Stimulated activated CD8-positive, alpha-beta memory T cell treated with anti-CD3 and anti-CD28 coated beads, Interleukin-12 subunit alpha, Interleukin-12 subunit beta, amount 100 ng/mL, for 4 hours (primary cell): ENCODE measurements around the gene TAPT1.

Source experiments
- DNase-seq: peaks from one replicate; pipeline ENCODE4 v3.0.0-alpha.2; 2020; ENCODE audit warnings: low read depth

TAPT1 gene

DNA sequence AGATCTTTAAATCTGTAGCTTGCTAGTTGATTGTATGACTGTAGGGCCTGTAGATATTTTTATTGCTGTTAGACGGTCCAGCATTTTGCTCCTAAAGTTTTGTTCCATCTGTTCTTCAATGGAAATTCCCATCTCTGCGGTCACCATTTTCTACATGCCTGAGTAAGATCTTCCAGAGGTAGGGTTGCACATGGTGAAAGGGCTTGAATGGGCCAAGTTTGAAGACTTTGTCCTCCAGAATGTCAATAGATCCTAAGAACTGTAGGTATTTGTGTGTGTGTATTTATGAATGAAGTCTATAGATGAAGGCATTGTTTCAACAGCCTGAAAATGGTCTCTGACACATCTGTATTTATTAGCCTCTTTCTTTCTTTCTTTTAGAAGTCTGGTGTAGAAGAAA lies 22.3 kb upstream of the TAPT1 start:
- DNase-seq: no peak

DNA sequence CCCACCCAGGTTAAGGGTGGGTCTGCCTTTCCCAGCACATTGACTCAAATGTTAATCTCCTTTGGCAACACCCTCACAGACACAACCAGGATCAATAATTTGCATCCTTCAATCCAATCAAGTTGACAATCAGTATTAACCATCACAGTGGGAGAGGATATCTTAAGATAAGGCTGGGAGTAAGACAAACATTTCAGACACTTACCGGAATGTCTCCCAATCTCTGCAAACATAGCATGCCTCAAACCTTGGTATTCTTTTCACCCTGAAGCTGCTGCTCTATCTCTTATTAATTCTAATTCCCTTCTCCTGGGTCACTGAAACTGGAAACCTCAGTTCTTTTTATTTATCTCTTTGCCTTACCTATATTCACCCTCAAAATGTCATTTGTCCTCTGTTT lies 19.0 kb upstream of the TAPT1 start:
- no peak for DNase-seq

- DNase-seq: no peak
These were observed 17.0 kb upstream of the TAPT1 start for GRCh38 chr4:16243285-16243684.

GRCh38 chr4:16240300-16240699 lies 14.0 kb upstream of the TAPT1 start:
- no peak for DNase-seq

GRCh38 chr4:16239086-16239485 lies 12.8 kb upstream of the TAPT1 start:
- DNase-seq: no peak

GRCh38 chr4:16238327-16238726 lies 12.1 kb upstream of the TAPT1 start:
- DNase-seq: no peak

DNA sequence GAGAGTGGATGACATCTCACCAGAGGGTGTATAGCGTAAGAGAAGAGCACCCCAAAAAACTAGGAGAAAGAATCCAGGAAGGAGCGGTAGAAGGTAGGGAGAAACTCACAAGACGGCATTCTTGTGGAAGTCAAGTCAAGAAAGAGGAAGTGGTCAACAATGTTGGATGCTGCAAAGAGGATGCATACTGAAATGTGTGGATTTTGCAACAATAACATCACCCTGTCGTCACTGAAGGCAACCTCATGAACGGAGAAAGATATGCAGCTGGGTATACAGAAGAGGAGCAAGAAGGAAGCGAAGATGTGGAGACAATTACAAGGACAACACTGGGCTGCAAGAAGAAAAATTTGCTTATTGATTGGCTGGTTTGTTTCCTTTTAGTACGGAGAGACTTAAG lies 11.4 kb upstream of the TAPT1 start:
- DNase-seq: no peak

GRCh38 chr4:16236402-16237023 lies 10.2 kb upstream of the TAPT1 start:
- DNase-seq: no peak

GRCh38 chr4:16235209-16235608 lies 8.9 kb upstream of the TAPT1 start:
- no peak for DNase-seq

GRCh38 chr4:16233569-16234177 lies 7.4 kb upstream of the TAPT1 start:
- DNase-seq: no peak

DNA sequence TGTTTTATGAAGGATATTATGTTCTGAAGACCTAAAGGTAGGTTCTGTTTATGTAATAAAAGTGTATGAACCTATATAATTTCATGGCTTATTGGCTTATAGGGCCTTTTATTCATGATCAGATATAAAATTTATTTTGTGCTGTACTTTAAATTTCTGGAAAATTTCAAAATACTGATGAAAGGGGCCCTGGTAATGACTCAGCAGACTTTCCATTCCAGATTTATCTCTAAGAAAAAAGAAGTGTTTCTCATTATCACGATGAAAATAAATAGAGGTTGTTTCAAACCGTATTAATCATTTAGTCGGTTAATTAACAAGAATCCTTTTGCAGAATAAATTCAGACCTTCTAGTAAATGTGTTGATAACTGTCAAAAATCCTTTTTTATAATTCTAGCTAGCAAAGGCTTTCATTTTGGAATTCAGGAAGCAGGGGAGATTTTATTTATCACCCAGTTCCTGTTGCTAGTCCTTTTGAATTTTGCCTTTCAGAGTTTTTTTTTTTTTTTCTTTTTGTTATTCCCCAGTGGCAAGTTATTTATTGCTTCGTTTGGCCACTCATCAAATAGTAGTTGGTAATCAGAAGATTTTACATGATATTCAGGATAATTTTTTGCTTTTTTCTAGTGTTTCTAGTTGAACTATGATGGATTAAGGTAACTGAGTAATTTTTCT lies 5.4 kb upstream of the TAPT1 start:
- no peak for DNase-seq

- DNase-seq: no peak
These were observed 4.0 kb upstream of the TAPT1 start for GRCh38 chr4:16230308-16230707.

DNA sequence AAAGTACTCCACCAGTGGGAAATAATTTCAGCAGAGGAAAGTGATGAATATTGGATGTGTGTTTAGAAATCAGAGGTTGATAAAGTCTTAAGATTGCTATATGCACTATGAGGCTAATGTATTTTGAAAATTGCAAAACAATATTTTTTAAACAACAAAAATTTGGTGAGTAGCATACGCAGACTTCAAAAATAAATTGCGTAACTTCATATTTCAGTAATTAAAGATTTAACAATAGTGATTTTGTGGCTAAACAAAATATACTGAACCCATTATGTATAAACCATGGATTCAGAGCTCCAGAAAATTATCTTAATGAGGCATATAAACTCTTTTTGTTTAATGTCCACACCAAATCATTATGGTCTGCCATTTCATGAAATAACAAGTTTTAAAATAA lies 3.3 kb upstream of the TAPT1 start:
- no peak for DNase-seq

GRCh38 chr4:16227462-16227868 lies 1.2 kb upstream of the TAPT1 start:
- DNase-seq: no peak

DNA sequence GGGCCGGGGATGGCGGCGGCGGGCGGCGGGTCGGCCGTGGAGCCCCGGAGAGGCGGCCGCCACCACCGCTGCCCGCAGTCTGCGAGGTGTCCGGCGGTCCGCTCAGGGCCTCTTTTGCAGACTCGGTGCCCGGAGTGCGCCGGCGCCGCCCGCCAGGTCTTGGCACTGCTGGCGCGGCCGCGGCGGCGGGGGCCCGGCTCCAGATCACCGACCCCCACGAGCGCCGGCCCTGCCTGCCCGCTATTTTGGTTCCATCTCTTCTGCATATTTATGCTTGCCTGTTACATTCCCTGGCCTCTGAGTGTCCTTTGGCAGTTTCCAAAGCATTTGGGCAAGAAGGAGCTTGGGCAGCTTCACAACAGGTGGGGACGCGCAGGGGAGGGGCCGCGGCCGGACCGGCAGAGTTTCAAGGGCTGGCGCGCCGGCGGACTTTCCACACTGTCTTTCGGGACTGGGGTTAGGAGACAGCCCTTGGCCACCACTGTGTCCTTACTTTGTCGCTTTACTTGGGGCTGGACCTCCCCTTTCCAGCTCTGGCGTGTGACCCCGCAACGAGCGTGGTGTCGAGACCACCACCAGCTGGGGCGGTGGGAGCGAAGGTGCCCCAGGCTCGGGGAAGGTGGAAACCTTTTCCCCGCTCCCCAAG lies 668 bp upstream of the TAPT1 start:
- DNase-seq: peak; percentile 25

DNA sequence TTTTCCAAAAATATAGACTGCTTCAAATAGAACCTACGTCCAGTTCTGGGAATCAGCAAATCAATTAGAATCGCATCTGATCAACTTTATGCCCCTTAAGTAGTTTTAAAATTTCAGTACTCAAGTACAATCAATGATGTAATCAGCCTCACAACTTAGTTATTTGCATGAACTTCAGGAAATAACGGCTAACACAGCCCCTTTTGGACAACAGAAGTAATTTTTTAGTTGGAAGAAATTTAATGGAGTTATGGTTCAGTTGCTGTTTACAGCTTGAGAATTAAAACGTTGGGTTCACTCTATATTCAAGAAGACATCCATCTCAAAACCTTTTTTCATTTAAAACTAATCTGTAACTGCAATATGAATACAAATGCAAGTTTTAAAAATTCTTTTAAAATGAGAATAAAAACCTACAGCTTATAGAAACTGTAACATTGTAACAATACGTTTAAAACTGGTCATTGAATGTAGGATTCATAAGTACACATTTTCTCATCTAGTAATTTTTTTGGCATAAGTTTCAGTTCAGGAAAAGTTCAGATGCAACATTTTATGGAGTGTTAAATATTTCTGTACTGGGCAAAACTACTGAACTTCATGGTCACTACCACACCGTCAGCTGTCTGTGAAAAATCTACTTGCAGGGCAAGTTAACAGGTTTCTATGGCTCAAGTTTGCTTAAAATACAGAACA lies 956 bp downstream of the TAPT1 start:
- DNase-seq: no peak

DNA sequence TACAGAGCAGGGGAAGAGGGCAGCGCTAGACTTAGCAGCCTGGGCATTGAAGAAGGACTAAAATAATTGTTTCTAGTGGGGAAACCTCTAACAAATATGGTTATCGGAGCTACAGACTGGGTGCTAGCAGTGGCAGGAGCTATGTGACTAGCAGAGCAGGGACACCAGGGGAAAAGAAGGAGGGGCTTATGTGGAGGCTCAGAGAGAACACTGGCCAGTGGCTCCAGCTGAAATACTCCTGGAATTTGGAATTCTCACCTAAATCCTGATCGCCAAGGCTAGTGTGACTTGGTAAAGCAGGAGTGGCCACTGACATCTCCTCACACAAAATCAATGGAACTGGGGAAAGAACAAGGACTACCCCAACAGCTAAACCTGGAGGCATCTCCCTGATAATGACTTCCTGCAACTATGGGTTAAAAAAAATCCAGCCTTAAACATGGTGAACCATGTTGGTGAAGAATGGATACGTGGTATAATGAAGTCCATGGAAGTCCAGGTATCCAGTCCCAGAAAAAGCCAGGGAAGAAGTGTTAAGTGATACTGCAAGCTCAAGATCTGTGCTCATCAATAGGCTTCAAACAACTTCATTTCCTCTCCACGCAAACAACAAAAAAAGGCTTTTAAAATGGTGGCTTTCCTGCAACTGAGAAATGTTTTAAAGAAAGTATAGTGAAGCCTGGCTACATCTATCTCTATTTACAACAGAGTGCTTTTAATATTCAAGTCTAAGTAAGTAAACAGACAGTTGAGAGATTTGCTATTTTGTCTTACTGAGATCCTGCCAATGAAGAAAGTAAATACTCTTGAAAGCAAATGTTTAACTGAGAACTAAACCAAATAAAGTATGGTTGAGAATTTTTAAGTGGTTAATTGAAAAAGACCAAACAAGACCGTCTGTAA lies 1.8 kb downstream of the TAPT1 start:
- no peak for DNase-seq

GRCh38 chr4:16222957-16223527 lies 3.2 kb downstream of the TAPT1 start:
- DNase-seq: no peak

GRCh38 chr4:16218950-16219349 lies 7.3 kb downstream of the TAPT1 start:
- DNase-seq: no peak

- DNase-seq: no peak
These were observed 8.8 kb downstream of the TAPT1 start for GRCh38 chr4:16217300-16218051.
